Cardiac muscle cell (in vitro differentiated cells and primary cell): Measurements from ENCODE around the gene AQP5. TPM values are rescaled to one million over a fixed set of nuclear protein-coding genes. Genes with fewer than 3 reads are reported as not detected.

Source experiments
- DNase-seq, 2 donors: peaks; one replicate each; pipeline versions ENCODE4 v3.0.0 to v3.0.0-alpha.2; 2010 to 2017; ENCODE audit warnings: low read depth in 1 of 2, low spot score in 1 of 2
- H3K27ac ChIP-seq: fragments of 200-600 bp; sonication (generic); 2 replicates; pipeline ENCODE4 v1.5.1; 2016
- H3K27me3 ChIP-seq: fragments of 200-600 bp; sonication (generic); 2 replicates; pipeline ENCODE4 v1.6.0; 2016; ENCODE audit warnings: control low read depth
- H3K36me3 ChIP-seq: fragments of 200-600 bp; sonication (generic); 2 replicates; pipeline ENCODE4 v1.5.1; 2016; ENCODE audit warnings: control low read depth
- H3K4me1 ChIP-seq: fragments of 200-600 bp; sonication (generic); 2 replicates; pipeline ENCODE4 v1.8.1; 2017; ENCODE audit warnings: low read depth, mild to moderate bottlenecking, mixed run types
- H3K4me3 ChIP-seq: fragments of 200-600 bp; sonication (generic); 2 replicates; pipeline ENCODE4 v1.5.1; 2016; ENCODE audit warnings: mild to moderate bottlenecking
- H3K9me3 ChIP-seq: fragments of 200-600 bp; sonication (generic); 2 replicates; pipeline ENCODE4 v1.5.1; 2017; ENCODE audit warnings: low read depth, mild to moderate bottlenecking, control low read depth
- CTCF ChIP-seq: IDR thresholded peaks from 2 replicates; pipeline ENCODE4 v1.5.1; 2012; ENCODE audit warnings: low read depth, mild to moderate bottlenecking, low read length
- polyA plus RNA-seq: library from polyadenylated mRNA; unstranded; fragments of >200 nt; fragmentation: Nextera tagmentation; extraction: Ambion mirVana; gene quantifications from 2 replicates; pipeline ENCODE4 v1.2.1, GENCODE V29; 2016
- total RNA-seq: library from RNA; depleted of rRNA; stranded (reverse); fragments of >200 nt; gene quantifications from 2 replicates; pipeline ENCODE4 v1.2.3, GENCODE V29; 2016

AQP5 gene
- total and polyA plus RNA-seq, 2 experiments from 2014 or later = 0.56 to 1.6 TPM

GRCh38 chr12:49923035-49923644 lies 38.5 kb upstream of the AQP5 start:
- Histone ChIP-seq H3K4me1 (peaks cover 5% of the 10 kb centered on the region), H3K4me3 (no peak overlapping the region), H3K9me3 (no peaks in the 10 kb centered on the region), H3K36me3 (no peaks in the 10 kb centered on the region), H3K27me3 (no peaks in the 10 kb centered on the region), H3K27ac (no peak overlapping the region)
- DNase-seq = no peak
- TF ChIP-seq CTCF = no peak

GRCh38 chr12:49923880-49924556 lies 37.7 kb upstream of the AQP5 start:
- H3K9me3 ChIP-seq = no peaks in the 10 kb centered on the region
- DNase-seq = no peak
- no peak overlapping the region for H3K27ac ChIP-seq
- H3K27me3 ChIP-seq = no peaks in the 10 kb centered on the region
- no peaks in the 10 kb centered on the region for H3K36me3 ChIP-seq
- TF ChIP-seq CTCF = no peak
- no peak overlapping the region for H3K4me3 ChIP-seq
- H3K4me1 ChIP-seq = peaks cover 5% of the 10 kb centered on the region

- Histone ChIP-seq H3K4me1 (peaks cover 5% of the 10 kb centered on the region), H3K27ac (no peak overlapping the region), H3K27me3 (no peaks in the 10 kb centered on the region), H3K9me3 (no peaks in the 10 kb centered on the region), H3K36me3 (no peaks in the 10 kb centered on the region), H3K4me3 (no peak overlapping the region)
- no peak for DNase-seq
- TF ChIP-seq CTCF = no peak
Observed at GRCh38 chr12:49924628-49925246, 36.9 kb upstream of the AQP5 start.

- Histone ChIP-seq H3K4me3 (no peak overlapping the region), H3K27ac (no peak overlapping the region), H3K9me3 (no peaks in the 10 kb centered on the region), H3K27me3 (no peaks in the 10 kb centered on the region), H3K4me1 (peaks cover 5% of the 10 kb centered on the region), H3K36me3 (no peaks in the 10 kb centered on the region)
- TF ChIP-seq CTCF = no peak
- DNase-seq = no peak
Observed at GRCh38 chr12:49925433-49926204, 36.1 kb upstream of the AQP5 start.

- TF ChIP-seq CTCF = no peak
- no peaks in the 10 kb centered on the region for H3K36me3 ChIP-seq
- no peak overlapping the region for H3K27ac ChIP-seq
- no peak overlapping the region for H3K4me3 ChIP-seq
- no peaks in the 10 kb centered on the region for H3K27me3 ChIP-seq
- no peaks in the 10 kb centered on the region for H3K9me3 ChIP-seq
- no peaks in the 10 kb centered on the region for H3K4me1 ChIP-seq
- DNase-seq = no peak
Observed at GRCh38 chr12:49928471-49928870, 33.2 kb upstream of the AQP5 start.
